ENCODE data around the gene ANO4.

Gene ANO4

GRCh38 chr12:101013993-101014392, 219.4 kb downstream of the ANO4 start:
- peaks cover 13% of the 10 kb centered on the region; the same call in 1 of the 2 replicates for H3K9me3 ChIP-seq (ENCODE audit: low read depth, low read length)
- no peak overlapping the region for H3K9ac ChIP-seq (ENCODE audit: insufficient read length)
- DNase-seq (ENCODE audit: low read depth, low spot score) = no peak
- TF ChIP-seq POLR2AphosphoS5 (IDR thresholded peaks at IDR 0.05; ENCODE audit: borderline replicate concordance, low read depth, low read length) = no peak
- no peak for TF ChIP-seq FOXP2 (optimal IDR thresholded peaks at IDR 0.05; ENCODE audit: control extremely low read depth, extremely low read length, insufficient read depth)
- no peak for TF ChIP-seq EZH2 (IDR thresholded peaks at IDR 0.05)
- no peak overlapping the region for H3K27ac ChIP-seq
- H3K4me3 ChIP-seq = no peak overlapping the region
- no peaks in the 10 kb centered on the region for H3K36me3 ChIP-seq (ENCODE audit: insufficient read depth, low read length)

GRCh38 chr12:101015044-101015443, 220.5 kb downstream of the ANO4 start:
- H3K9ac ChIP-seq (ENCODE audit: insufficient read length) = no peak overlapping the region
- TF ChIP-seq POLR2AphosphoS5 (IDR thresholded peaks at IDR 0.05; ENCODE audit: borderline replicate concordance, low read depth, low read length) (no peak), FOXP2 (optimal IDR thresholded peaks at IDR 0.05; ENCODE audit: control extremely low read depth, extremely low read length, insufficient read depth) (no peak), EZH2 (IDR thresholded peaks at IDR 0.05) (no peak)
- no peaks in the 10 kb centered on the region for H3K36me3 ChIP-seq (ENCODE audit: insufficient read depth, low read length)
- H3K27ac ChIP-seq = no peak overlapping the region
- H3K9me3 ChIP-seq (ENCODE audit: low read depth, low read length) = peaks cover 2% of the 10 kb centered on the region; the same call in 1 of the 2 replicates
- no peak overlapping the region for H3K4me3 ChIP-seq
- no peak for DNase-seq (ENCODE audit: low read depth, low spot score)

- H3K9ac ChIP-seq (ENCODE audit: insufficient read length) = no peak overlapping the region
- DNase-seq (ENCODE audit: low read depth, low spot score) = no peak
- TF ChIP-seq FOXP2 (optimal IDR thresholded peaks at IDR 0.05; ENCODE audit: control extremely low read depth, extremely low read length, insufficient read depth) (no peak), EZH2 (IDR thresholded peaks at IDR 0.05) (no peak), POLR2AphosphoS5 (IDR thresholded peaks at IDR 0.05; ENCODE audit: borderline replicate concordance, low read depth, low read length) (no peak)
- no peak overlapping the region for H3K4me3 ChIP-seq
- no peak overlapping the region for H3K27ac ChIP-seq
- no peaks in the 10 kb centered on the region for H3K9me3 ChIP-seq (ENCODE audit: low read depth, low read length)
- H3K36me3 ChIP-seq (ENCODE audit: insufficient read depth, low read length) = no peaks in the 10 kb centered on the region
Observed at GRCh38 chr12:101018540-101018939, 224.0 kb downstream of the ANO4 start.

DNA sequence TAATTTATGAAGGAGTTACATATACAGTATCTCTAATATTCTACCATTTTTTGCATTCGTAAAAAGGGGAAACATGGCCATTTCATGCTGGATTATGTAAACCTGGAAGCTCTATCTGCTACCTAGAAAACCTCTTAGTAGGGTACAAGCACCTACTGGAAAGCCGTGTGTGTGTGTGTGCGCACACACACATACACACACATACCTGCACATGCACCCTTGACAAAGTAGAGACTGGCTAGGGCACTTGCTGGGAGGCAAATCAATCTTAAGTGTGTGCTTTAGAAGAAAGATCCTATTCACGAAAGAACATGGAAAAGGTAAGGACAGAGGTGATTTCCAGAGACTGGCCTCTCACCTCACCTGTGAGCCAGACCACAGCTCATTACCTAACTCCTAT, 224.6 kb downstream of the ANO4 start:
- no peak overlapping the region for H3K4me3 ChIP-seq
- no peak for DNase-seq (ENCODE audit: low read depth, low spot score)
- no peaks in the 10 kb centered on the region for H3K36me3 ChIP-seq (ENCODE audit: insufficient read depth, low read length)
- TF ChIP-seq EZH2 (IDR thresholded peaks at IDR 0.05) (no peak), POLR2AphosphoS5 (IDR thresholded peaks at IDR 0.05; ENCODE audit: borderline replicate concordance, low read depth, low read length) (no peak), FOXP2 (optimal IDR thresholded peaks at IDR 0.05; ENCODE audit: control extremely low read depth, extremely low read length, insufficient read depth) (no peak)
- no peak overlapping the region for H3K9ac ChIP-seq (ENCODE audit: insufficient read length)
- no peaks in the 10 kb centered on the region for H3K9me3 ChIP-seq (ENCODE audit: low read depth, low read length)
- no peak overlapping the region for H3K27ac ChIP-seq

DNA sequence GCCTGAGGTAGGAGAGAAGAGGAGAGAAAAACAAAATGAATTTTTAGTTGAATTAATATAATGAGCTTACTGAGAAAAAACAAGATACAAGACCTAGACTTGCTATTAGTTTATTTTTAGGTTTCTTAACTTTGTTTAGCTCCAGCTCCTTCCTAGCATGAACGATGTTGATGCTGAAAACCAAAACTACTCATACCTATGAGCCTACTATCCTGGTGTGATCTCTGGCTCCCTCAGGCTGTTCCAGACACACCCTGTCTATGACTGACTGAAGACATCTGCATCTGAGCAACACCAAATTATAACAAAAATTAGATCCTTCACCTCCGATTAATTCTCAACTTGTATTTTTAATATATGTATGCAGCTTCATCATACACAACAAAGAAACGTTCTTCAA, 225.1 kb downstream of the ANO4 start:
- Histone ChIP-seq H3K27ac (no peak overlapping the region), H3K36me3 (ENCODE audit: insufficient read depth, low read length) (no peaks in the 10 kb centered on the region), H3K9me3 (ENCODE audit: low read depth, low read length) (no peaks in the 10 kb centered on the region), H3K9ac (ENCODE audit: insufficient read length) (no peak overlapping the region), H3K4me3 (no peak overlapping the region)
- no peak for DNase-seq (ENCODE audit: low read depth, low spot score)
- TF ChIP-seq FOXP2 (optimal IDR thresholded peaks at IDR 0.05; ENCODE audit: control extremely low read depth, extremely low read length, insufficient read depth) (no peak), POLR2AphosphoS5 (IDR thresholded peaks at IDR 0.05; ENCODE audit: borderline replicate concordance, low read depth, low read length) (no peak), EZH2 (IDR thresholded peaks at IDR 0.05) (no peak)

DNA sequence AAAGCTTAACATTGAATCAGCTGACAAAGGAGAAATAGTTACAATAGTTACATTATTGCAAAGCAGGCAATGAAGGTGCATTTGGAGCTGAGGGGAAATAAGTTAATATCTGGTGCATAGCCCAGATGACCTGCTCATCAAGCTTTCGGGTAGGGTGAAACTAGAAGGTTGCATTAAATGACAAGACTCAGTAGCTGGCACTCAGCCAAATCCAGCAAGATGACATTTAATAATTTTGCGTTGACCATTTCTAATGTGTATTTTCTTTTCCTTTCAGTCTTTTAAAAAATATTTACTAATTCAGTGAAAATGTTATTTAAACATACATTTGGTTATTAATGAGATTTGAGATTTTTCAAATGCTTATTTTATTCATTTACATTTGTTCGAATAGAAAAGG, 226.9 kb downstream of the ANO4 start:
- H3K9me3 ChIP-seq (ENCODE audit: low read depth, low read length) = no peaks in the 10 kb centered on the region
- peak overlapping the region; percentile 26; the same call in 1 of the 2 replicates for H3K27ac ChIP-seq
- H3K36me3 ChIP-seq (ENCODE audit: insufficient read depth, low read length) = no peaks in the 10 kb centered on the region
- TF ChIP-seq EZH2 (IDR thresholded peaks at IDR 0.05) = no peak
- TF ChIP-seq POLR2AphosphoS5 (IDR thresholded peaks at IDR 0.05; ENCODE audit: borderline replicate concordance, low read depth, low read length) = no peak
- no peak for TF ChIP-seq FOXP2 (optimal IDR thresholded peaks at IDR 0.05; ENCODE audit: control extremely low read depth, extremely low read length, insufficient read depth)
- no peak for DNase-seq (ENCODE audit: low read depth, low spot score)
- H3K9ac ChIP-seq (ENCODE audit: insufficient read length) = no peak overlapping the region
- H3K4me3 ChIP-seq = peak overlapping the region; percentile 58

- DNase-seq (ENCODE audit: low read depth, low spot score) = no peak
- no peak for TF ChIP-seq FOXP2 (optimal IDR thresholded peaks at IDR 0.05; ENCODE audit: control extremely low read depth, extremely low read length, insufficient read depth)
- TF ChIP-seq POLR2AphosphoS5 (IDR thresholded peaks at IDR 0.05; ENCODE audit: borderline replicate concordance, low read depth, low read length) = no peak
- TF ChIP-seq EZH2 (IDR thresholded peaks at IDR 0.05) = no peak
- Histone ChIP-seq H3K9ac (ENCODE audit: insufficient read length) (no peak overlapping the region), H3K27ac (peak overlapping the region; percentile 51; the same call in 1 of the 2 replicates), H3K4me3 (no peak overlapping the region), H3K9me3 (ENCODE audit: low read depth, low read length) (no peaks in the 10 kb centered on the region), H3K36me3 (ENCODE audit: insufficient read depth, low read length) (no peaks in the 10 kb centered on the region)
Observed at GRCh38 chr12:101021911-101022388, 227.4 kb downstream of the ANO4 start.

DNA sequence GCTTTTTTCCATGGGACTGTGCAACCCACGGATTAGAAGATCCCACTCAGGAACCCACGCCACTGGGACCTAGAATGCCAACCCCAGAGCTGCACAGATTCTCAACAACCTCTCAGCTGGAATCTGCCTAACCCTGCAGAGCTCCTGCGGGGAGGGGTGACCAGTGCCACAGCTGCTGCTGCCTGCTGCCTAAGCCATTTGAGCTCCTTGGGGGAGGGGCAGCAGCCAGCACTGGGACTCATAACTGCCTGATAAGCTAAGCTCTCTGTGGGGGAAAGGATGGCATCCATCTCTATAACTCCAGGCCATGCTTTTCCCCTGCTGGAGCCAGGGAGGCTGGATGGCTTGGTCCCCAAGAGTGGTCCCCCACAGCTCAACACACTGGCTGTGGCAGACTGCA, 232.6 kb downstream of the ANO4 start:
- Histone ChIP-seq H3K9ac (ENCODE audit: insufficient read length) (no peak overlapping the region), H3K27ac (no peak overlapping the region), H3K9me3 (ENCODE audit: low read depth, low read length) (no peaks in the 10 kb centered on the region), H3K36me3 (ENCODE audit: insufficient read depth, low read length) (no peaks in the 10 kb centered on the region), H3K4me3 (no peak overlapping the region)
- no peak for DNase-seq (ENCODE audit: low read depth, low spot score)
- TF ChIP-seq POLR2AphosphoS5 (IDR thresholded peaks at IDR 0.05; ENCODE audit: borderline replicate concordance, low read depth, low read length) = no peak
- no peak for TF ChIP-seq EZH2 (IDR thresholded peaks at IDR 0.05)
- TF ChIP-seq FOXP2 (optimal IDR thresholded peaks at IDR 0.05; ENCODE audit: control extremely low read depth, extremely low read length, insufficient read depth) = no peak

DNA sequence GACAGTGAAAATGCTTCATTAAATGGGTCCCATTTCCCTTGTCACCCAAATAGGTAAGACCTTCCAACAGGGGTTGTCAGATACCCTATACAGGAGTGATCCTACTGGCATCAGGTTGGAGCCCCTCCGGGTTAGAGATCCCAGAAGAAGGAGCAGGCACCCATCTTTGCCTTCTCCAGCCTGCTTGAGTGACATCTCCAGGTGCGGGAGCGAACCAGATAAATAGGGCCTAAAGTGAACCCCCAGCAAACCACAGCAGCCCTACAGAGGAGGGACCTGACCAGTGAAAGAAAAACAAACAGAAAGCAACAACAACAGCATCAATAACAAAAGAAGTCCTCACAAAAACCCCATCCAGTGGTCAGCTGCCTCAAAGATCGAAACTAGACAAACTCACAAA, 233.2 kb downstream of the ANO4 start:
- Histone ChIP-seq H3K9me3 (ENCODE audit: low read depth, low read length) (no peaks in the 10 kb centered on the region), H3K9ac (ENCODE audit: insufficient read length) (no peak overlapping the region), H3K27ac (no peak overlapping the region), H3K36me3 (ENCODE audit: insufficient read depth, low read length) (no peaks in the 10 kb centered on the region), H3K4me3 (no peak overlapping the region)
- TF ChIP-seq FOXP2 (optimal IDR thresholded peaks at IDR 0.05; ENCODE audit: control extremely low read depth, extremely low read length, insufficient read depth) (no peak), POLR2AphosphoS5 (IDR thresholded peaks at IDR 0.05; ENCODE audit: borderline replicate concordance, low read depth, low read length) (no peak), EZH2 (IDR thresholded peaks at IDR 0.05) (no peak)
- DNase-seq (ENCODE audit: low read depth, low spot score) = no peak
